K562 (cell line): ENCODE measurements around the gene ABHD16A. TPM values are rescaled to one million over a fixed set of nuclear protein-coding genes. Genes with fewer than 3 reads are reported as not detected.

ENCODE experiments used
- ADNP ChIP-seq: fragments of 200-800 bp; sonication (Bioruptor generic); IDR thresholded peaks from 2 replicates; pipeline ENCODE4 v1.6.1; 2016; ENCODE audit warnings: missing genetic modification characterization, missing compliant biosample characterization
- AFF4 ChIP-seq: sonication (generic); formaldehyde crosslinking; IDR thresholded peaks from 2 replicates; pipeline ENCODE4 v1.8.0; 2023; ENCODE audit warnings: mild to moderate bottlenecking, missing genetic modification reagents
- CREBBP ChIP-seq: IDR thresholded peaks from one replicate; pipeline ENCODE4 v1.6.1; 2012; ENCODE audit warnings: low read depth, mild to moderate bottlenecking, control low read depth, inconsistent platforms, low read length
- DACH1 ChIP-seq: fragments of 450-650 bp; IDR thresholded peaks from 2 replicates; pipeline ENCODE4 v1.6.1; 2018; ENCODE audit not compliant: partially characterized antibody
- FOS ChIP-seq: IDR thresholded peaks from 3 replicates; pipeline ENCODE4 v1.6.1; 2011; ENCODE audit not compliant: insufficient read length; ENCODE audit errors: extremely low read depth
- GATA2 ChIP-seq: sonication (generic); formaldehyde crosslinking; IDR thresholded peaks from 2 replicates; pipeline ENCODE4 v1.4.0; 2020; ENCODE audit warnings: mild to moderate bottlenecking, missing genetic modification reagents
- GTF2A2 ChIP-seq: IDR thresholded peaks from 2 replicates; pipeline ENCODE4 v1.6.1; 2016; ENCODE audit warnings: mild to moderate bottlenecking, missing genetic modification characterization, missing compliant biosample characterization
- KDM2B ChIP-seq: fragments of 250-450 bp; sonication (Bioruptor Pico); IDR thresholded peaks from 2 replicates; pipeline ENCODE4 v1.8.0; 2021; ENCODE audit warnings: mild to moderate bottlenecking, moderate library complexity
- MBD1 ChIP-seq: fragments of 250-450 bp; sonication (Bioruptor Pico); IDR thresholded peaks from 2 replicates; pipeline ENCODE4 v1.8.0; 2022; ENCODE audit warnings: inconsistent platforms
- MIER1 ChIP-seq: fragments of 450-650 bp; IDR thresholded peaks from 2 replicates; pipeline ENCODE4 v1.6.1; 2016; ENCODE audit warnings: antibody characterized with exemption, mild to moderate bottlenecking, low read depth
- NELFE ChIP-seq: IDR thresholded peaks from 2 replicates; pipeline ENCODE4 v1.6.1; 2011; ENCODE audit warnings: mild to moderate bottlenecking; ENCODE audit not compliant: insufficient read depth, insufficient read length
- PHB2 ChIP-seq: fragments of 450-650 bp; IDR thresholded peaks from 2 replicates; pipeline ENCODE4 v1.6.1; 2017; ENCODE audit warnings: low read depth
- PML ChIP-seq: IDR thresholded peaks from 2 replicates; pipeline ENCODE4 v1.6.1; 2012; ENCODE audit warnings: low read length, inconsistent platforms
- PTRF ChIP-seq: fragments of 450-650 bp; IDR thresholded peaks from 2 replicates; pipeline ENCODE4 v1.6.1; 2016; ENCODE audit warnings: mild to moderate bottlenecking, missing genetic modification characterization, missing compliant biosample characterization
- RUNX1 ChIP-seq: sonication (generic); IDR thresholded peaks from 2 replicates; pipeline ENCODE4 v1.6.1; 2016; ENCODE audit warnings: antibody characterized with exemption, low read depth
- SIN3B ChIP-seq: fragments of 450-650 bp; IDR thresholded peaks from 2 replicates; pipeline ENCODE4 v1.6.1; 2017; ENCODE audit warnings: low read depth, mild to moderate bottlenecking, moderate library complexity
- TAF1 ChIP-seq: IDR thresholded peaks from 2 replicates; pipeline ENCODE4 v1.6.1; 2011; ENCODE audit warnings: mild to moderate bottlenecking, low read length, moderate library complexity; ENCODE audit not compliant: insufficient read depth, control insufficient read depth, severe bottlenecking; ENCODE audit errors: extremely low read depth
- U2AF2 ChIP-seq: fragments of 200-400 bp; formaldehyde crosslinking; optimal IDR thresholded peaks from 2 replicates; pipeline ENCODE3; 2017; ENCODE audit warnings: low read depth, mild to moderate bottlenecking, low read length
- ZEB2 ChIP-seq: fragments of 450-650 bp; IDR thresholded peaks from 2 replicates; pipeline ENCODE4 v1.6.1; 2016
- ZNF232 ChIP-seq: sonication (generic); formaldehyde crosslinking; IDR thresholded peaks from 2 replicates; pipeline ENCODE4 v1.8.0; 2022; ENCODE audit warnings: mild to moderate bottlenecking, missing genetic modification reagents
- ZNF444 ChIP-seq: fragments of 250-450 bp; sonication (Bioruptor Pico); IDR thresholded peaks from 2 replicates; pipeline ENCODE4 v1.4.0; 2020; ENCODE audit warnings: mild to moderate bottlenecking, moderate library complexity
- ZNF639 ChIP-seq, 2 experiments: fragments of 200-800 bp in 1 of 2; sonication (Bioruptor generic) in 1 of 2; sonication (generic) in 1 of 2; formaldehyde crosslinking in 1 of 2; IDR thresholded peaks in 1 of 2; conservative IDR thresholded peaks in 1 of 2; 2 replicates each; pipeline versions ENCODE4 v1.5.0 to v1.6.1; 2016 to 2020; ENCODE audit warnings: missing compliant biosample characterization in 1 of 2, missing genetic modification characterization in 1 of 2, missing genetic modification reagents in 1 of 2
- ZNF79 ChIP-seq: fragments of 250-450 bp; sonication (Bioruptor Pico); IDR thresholded peaks from 2 replicates; pipeline ENCODE4 v1.4.0; 2020; ENCODE audit warnings: low read depth, mild to moderate bottlenecking, moderate library complexity
- polyA plus RNA-seq, 8 experiments: library from polyadenylated mRNA; depleted of rRNA in 4 of 8; stranded (reverse) in 5 of 8; unstranded in 3 of 8; fragments of >200 nt; fragmentation: Nextera tagmentation in 2 of 8; fragmentation: Illumina TruSeq in 1 of 8; extraction: Ambion mirVana in 2 of 8; extraction: Trizol in 1 of 8; gene quantifications; 2 replicates each; pipeline versions ENCODE4 v1.2.1 to v1.2.3, GENCODE V29; 2011 to 2014; ENCODE audit warnings: inconsistent platforms in 1 of 8, missing spikeins in 1 of 8
- total RNA-seq, 7 experiments: library from RNA; depleted of rRNA in 6 of 7; stranded (reverse); fragments of >200 nt in 6 of 7; fragmentation: Illumina TruSeq in 2 of 7; extraction: Trizol in 2 of 7; gene quantifications; 2 replicates each; pipeline versions ENCODE4 v1.2.1 to v1.2.3, GENCODE V29; 2011 to 2021; ENCODE audit warnings: low replicate concordance in 1 of 7

The ABHD16A gene
- total and polyA plus RNA-seq, 9 of the 15 experiments (the other 6 are each of a cell fraction or from before 2014, with no cell fraction given) = 25.8 to 120 (median 81.6) TPM

- peak; percentile 69; the same call in 1 of the 2 replicates for TF ChIP-seq AFF4
- no peak for TF ChIP-seq CREBBP
- no peak for TF ChIP-seq SIN3B
- no peak for TF ChIP-seq ZNF232 (CRISPR knock-in tag)
- no peak for TF ChIP-seq FOS
- TF ChIP-seq PTRF (tag) = 0 out of 2 replicates have a peak, but pooled peaks have one; percentile 19
- no peak for TF ChIP-seq MBD1 (CRISPR knock-in tag)
- TF ChIP-seq ZNF639 (CRISPR knock-in tag; conservative IDR thresholded peaks at IDR 0.05 in 1 of 2, IDR thresholded peaks at IDR 0.05 in 1 of 2) = no peak
- TF ChIP-seq KDM2B (CRISPR knock-in tag) = no peak
- no peak for TF ChIP-seq DACH1
- no peak for TF ChIP-seq GATA2
- no peak for TF ChIP-seq TAF1
- TF ChIP-seq ADNP (tag) = no peak
- no peak for TF ChIP-seq RUNX1
- no peak for TF ChIP-seq GTF2A2 (tag)
- TF ChIP-seq PHB2 = no peak
- no peak; the same call in 1 of the 2 replicates for TF ChIP-seq ZEB2
- no peak for TF ChIP-seq ZNF444 (CRISPR knock-in tag)
- no peak for TF ChIP-seq ZNF79 (CRISPR knock-in tag)
- no peak for TF ChIP-seq U2AF2
- peak; percentile 16; the same call in 1 of the 2 replicates for TF ChIP-seq MIER1
- TF ChIP-seq PML = peak; percentile 17
- TF ChIP-seq NELFE = no peak
These were observed 39.8 kb downstream of the ABHD16A start (continued) for GRCh38 chr6:31663126-31663960.
